22Rv1 (cell line): ENCODE measurements around the gene LAMA3.

ENCODE experiments used
- ZFX ChIP-seq: fragments of 450-650 bp; IDR thresholded peaks from 2 replicates; pipeline ENCODE4 v1.6.1; 2017; ENCODE audit warnings: antibody characterized with exemption, borderline replicate concordance
- TF ChIP-seq, protein P1 (sequence below): fragments of 450-650 bp; IDR thresholded peaks from 2 replicates; pipeline ENCODE4 v1.5.1; 2017; ENCODE audit warnings: mild to moderate bottlenecking

DNA sequence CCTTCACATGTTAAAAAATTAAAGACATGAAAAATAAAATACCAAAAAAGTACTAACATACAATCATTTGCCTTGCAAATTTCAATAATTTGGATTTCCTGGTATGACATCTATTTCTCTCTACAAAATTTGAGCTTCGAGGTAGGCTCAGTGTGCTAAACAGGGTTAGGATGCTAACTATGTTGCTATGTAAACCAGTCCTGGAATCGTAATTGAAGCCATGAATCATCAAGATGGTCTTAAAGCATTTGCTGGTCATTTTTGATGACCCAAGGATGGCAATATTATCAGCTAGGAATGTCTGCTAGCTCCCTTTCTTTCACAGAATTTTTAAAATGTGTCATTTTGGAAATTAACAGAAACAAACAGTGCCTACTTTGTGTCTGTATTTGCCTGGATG lies 217.4 kb downstream of the LAMA3 start:
- TF ChIP-seq ZFX, result no peak
- TF ChIP-seq, protein P1, sequence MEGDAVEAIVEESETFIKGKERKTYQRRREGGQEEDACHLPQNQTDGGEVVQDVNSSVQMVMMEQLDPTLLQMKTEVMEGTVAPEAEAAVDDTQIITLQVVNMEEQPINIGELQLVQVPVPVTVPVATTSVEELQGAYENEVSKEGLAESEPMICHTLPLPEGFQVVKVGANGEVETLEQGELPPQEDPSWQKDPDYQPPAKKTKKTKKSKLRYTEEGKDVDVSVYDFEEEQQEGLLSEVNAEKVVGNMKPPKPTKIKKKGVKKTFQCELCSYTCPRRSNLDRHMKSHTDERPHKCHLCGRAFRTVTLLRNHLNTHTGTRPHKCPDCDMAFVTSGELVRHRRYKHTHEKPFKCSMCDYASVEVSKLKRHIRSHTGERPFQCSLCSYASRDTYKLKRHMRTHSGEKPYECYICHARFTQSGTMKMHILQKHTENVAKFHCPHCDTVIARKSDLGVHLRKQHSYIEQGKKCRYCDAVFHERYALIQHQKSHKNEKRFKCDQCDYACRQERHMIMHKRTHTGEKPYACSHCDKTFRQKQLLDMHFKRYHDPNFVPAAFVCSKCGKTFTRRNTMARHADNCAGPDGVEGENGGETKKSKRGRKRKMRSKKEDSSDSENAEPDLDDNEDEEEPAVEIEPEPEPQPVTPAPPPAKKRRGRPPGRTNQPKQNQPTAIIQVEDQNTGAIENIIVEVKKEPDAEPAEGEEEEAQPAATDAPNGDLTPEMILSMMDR, result no peak
